Measurements from ENCODE around the gene ZNF443.
"Not testable (repeated sequence)": the region's sequence is repeated elsewhere in the genome, so short reads cannot be mapped to it uniquely, and the experiment has no call there.

ZNF443 gene

GRCh38 chr19:12411893-12412292, 28.9 kb downstream of the ZNF443 start:
- DNase-seq, result peak; percentile 3

GRCh38 chr19:12400633-12401502, 40.0 kb downstream of the ZNF443 start, which contains the start of gene ZNF799:
ZNF799 (minus strand) TSS chr19:12401271; CDS start chr19:12401070, 201 bp downstream.
- DNase-seq, result peak; percentile 92

- DNase-seq, result peak; percentile 4
Observed at GRCh38 chr19:12399901-12400632, 40.8 kb downstream of the ZNF443 start.

- not testable (repeated sequence) for DNase-seq
Observed at GRCh38 chr19:12391148-12391547, 49.7 kb downstream of the ZNF443 start.

GRCh38 chr19:12386365-12386764, 54.5 kb downstream of the ZNF443 start:
- DNase-seq, result not testable (repeated sequence)

- no peak for DNase-seq
Observed at GRCh38 chr19:12380444-12380737, 60.4 kb downstream of the ZNF443 start.

- no peak for DNase-seq
Observed at GRCh38 chr19:12379732-12380443, 60.9 kb downstream of the ZNF443 start.
